ENCODE results near the gene RTF1. TPM values are rescaled to one million over a fixed set of nuclear protein-coding genes. Genes with fewer than 3 reads are reported as not detected.

The RTF1 gene
- total RNA-seq, 1 donor from 2014 or later: 16.4 TPM

DNA sequence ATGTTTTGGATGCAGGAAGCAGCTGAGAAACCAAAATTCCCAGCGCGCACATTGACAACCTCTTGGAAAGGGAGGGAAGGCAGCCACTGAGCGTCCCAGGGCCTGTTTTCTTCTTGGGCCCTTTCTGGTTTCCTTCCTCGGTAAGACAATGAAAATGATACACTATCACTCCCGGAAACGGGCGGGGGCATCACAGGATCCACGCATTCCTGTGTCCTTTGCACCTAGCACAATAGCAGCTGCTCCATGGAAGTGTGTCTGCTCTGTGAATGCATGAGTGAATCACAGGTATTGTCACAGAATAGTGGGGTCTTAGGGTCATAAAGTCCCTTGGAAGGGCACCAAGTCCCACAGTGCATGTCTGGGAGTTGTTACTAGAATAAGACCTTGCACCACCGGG is 70.5 kb downstream of the RTF1 start:
- DNase-seq (ENCODE audit: low spot score): no peak

DNA sequence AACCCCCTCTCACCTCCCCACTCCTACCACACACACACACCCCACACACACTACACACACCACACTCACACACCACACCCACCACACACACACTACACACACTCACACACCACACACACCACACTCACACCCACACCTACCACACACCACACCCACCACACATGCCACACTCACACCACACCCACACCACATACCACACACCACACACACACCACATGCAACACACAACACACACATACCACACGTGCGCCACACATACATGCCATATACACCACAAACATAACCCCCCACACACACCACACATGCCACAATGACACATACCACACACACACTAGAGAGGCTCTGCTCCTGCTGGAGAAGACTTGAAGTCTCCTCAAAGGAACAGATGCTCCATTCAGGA is 70.9 kb downstream of the RTF1 start:
- no peak for DNase-seq (ENCODE audit: low spot score)

DNA sequence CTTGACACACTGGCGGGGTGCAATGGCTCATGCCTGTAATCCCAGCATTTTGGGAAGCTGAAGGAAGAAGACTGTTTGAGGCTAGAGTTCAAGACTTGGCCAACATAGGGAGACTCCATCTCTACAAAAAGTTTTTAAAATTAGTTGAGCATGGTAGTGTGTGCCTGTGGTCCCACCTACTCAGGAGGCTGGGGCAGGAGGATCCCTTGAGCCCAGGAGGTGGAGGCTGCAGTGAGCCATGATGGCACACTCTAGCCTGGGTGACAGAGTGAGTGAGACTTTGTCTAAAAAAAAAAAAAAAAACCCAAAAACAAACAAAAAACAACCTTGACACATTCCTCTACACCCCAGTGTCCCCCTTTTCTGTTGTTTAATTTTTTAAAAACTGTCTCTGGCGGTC is 72.7 kb downstream of the RTF1 start:
- DNase-seq (ENCODE audit: low spot score): no peak

DNA sequence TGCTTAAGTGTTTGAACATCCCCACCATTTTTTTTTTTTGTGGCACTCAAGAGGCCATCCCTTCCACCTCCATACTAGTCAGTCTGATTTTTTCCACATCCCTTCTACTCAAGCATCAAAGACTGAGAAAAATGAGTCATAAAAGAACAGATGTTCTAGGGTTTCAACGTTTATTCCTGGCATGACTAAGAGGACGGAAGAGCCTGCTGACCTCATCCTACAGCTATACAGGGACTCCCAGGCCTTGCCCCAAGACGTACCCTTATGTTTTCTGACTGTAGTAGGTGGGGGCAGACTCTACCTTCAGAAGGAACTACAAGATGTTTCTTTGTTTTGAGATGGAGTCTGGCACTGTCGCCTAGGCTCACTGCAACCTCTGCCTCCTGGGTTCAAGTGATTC is 73.5 kb downstream of the RTF1 start:
- peak; percentile 93 for DNase-seq (ENCODE audit: low spot score)

DNA sequence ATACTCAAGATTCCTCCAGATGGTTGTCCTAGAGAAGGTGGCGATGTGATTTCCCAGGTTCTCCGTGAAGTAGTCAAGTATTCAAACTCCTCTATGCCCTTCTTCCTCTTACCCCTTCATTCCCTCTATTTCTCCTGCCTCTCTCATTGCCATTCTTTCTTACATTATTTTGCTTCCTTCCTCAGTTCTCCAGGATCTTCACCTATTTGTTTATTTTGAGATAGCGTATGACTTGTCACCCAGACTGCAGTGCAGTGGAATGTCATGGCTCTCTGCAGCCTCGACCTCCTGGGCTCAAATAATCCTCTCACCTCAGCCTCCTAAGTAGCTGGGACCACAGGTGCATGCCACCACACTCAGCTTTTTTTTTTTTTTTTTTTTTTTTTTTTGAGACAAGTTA is 75.0 kb downstream of the RTF1 start:
- DNase-seq (ENCODE audit: low spot score): no peak

DNA sequence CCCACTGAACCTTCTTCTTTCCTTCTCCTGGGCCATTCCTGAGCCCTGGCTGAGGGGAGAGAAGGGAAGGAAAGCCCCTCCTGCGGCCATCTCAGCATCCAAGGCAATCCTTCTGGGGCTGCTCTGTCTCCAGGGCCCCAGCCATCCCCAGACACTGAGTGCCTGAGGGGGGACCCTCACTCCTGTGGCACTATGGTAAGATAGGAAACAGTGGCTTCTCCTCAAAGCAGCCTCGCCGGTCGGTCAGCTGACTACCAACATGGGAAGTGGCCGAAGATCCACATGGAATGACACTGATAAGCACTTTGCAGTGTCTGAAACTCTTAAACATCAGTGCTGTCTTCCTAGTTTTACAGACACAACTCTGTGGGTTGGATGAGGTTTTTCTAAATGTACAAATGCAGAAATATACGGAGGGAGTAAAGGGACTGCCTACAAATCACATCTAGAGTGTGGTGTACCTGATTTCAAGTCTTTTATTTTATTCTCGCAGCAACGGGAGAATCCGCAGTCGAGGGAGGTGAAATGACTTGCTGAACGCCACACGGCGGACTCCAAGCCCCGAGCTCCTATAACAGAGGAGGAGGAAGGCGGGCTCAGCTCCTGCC is 75.8 kb downstream of the RTF1 start:
- DNase-seq (ENCODE audit: low spot score): no peak

DNA sequence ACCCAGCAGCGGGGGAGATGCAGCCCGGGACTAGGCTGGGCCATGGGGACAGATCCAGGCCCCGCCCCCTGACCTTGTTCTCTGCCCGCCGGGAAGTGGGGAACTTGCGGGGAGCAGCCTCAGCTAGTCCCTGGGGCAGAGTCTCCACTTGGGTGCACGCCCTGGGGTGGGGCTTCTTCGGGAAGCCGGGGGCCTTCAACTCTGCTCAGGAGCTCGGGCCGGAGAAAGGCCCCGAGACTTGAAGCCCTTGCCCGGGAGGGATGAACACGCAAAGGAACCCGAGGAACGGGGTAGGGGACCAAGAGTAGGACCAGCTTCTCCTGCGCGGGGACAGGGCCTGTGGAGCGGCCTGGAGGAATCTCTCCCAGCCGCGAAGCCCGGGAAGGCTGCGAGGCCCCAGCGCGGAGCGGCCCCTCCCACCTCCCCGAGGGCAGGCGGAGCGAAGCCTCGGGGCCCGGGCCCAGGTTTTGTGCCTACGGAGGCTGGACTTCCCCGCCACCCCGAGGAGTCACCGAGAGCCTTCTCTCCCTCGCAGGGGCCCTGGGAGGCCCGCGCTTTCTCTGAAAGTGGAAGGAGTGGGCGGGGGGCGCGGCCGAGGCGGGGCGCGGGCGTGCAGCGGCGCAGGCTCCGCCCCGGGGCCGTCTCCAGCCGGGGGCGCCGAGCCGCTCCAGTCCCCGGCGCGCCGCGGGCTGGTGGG is 76.5 kb downstream of the RTF1 start, which contains the start of gene ITPKA:
ITPKA (plus strand) TSS at position 670 of the 697 bp plus-strand sequence. CDS start 54 bp downstream, outside the sequence.
- peak; percentile 90 for DNase-seq (ENCODE audit: low spot score)

DNA sequence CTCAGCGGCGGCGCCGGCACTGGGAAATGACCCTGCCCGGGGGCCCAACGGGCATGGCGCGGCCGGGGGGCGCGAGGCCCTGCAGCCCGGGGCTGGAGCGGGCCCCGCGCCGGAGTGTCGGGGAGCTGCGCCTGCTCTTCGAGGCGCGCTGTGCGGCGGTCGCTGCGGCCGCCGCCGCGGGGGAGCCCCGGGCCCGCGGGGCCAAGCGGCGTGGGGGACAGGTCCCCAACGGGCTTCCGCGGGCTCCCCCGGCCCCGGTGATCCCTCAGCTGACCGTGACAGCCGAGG is 77.0 kb downstream of the RTF1 start:
- no peak for DNase-seq (ENCODE audit: low spot score)

DNA sequence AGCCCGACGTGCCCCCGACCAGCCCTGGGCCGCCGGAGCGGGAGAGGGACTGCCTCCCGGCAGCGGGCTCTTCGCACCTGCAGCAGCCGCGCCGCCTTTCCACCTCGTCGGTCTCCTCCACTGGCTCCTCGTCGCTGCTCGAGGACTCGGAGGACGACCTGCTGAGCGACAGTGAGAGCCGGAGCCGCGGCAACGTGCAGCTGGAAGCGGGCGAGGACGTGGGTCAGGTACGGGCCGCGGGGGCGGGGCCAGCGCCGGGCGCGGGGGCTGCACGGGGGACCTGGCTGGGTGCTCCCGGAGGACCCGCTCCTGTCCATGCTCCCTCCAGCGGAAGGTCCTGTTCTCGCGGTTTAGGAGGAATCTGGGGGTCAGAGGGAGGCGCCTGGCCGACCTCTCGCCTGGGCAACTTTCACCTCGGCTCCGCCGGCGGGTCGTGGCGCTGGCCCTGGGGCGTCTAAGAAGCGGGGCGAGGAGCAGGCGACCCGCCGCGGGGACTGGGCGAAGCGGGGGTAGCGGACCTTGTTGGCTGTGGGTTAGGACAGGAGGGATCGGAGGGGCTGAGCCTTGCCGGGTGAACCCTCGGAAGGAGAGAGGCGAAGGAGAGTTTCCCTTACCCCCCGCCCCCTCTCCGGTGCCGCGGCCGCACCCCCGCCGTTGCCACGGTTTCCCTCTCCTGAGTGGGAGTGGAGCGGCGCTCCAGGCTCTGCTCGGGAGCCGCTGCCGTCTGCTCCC is 77.5 kb downstream of the RTF1 start:
- no peak for DNase-seq (ENCODE audit: low spot score)

DNA sequence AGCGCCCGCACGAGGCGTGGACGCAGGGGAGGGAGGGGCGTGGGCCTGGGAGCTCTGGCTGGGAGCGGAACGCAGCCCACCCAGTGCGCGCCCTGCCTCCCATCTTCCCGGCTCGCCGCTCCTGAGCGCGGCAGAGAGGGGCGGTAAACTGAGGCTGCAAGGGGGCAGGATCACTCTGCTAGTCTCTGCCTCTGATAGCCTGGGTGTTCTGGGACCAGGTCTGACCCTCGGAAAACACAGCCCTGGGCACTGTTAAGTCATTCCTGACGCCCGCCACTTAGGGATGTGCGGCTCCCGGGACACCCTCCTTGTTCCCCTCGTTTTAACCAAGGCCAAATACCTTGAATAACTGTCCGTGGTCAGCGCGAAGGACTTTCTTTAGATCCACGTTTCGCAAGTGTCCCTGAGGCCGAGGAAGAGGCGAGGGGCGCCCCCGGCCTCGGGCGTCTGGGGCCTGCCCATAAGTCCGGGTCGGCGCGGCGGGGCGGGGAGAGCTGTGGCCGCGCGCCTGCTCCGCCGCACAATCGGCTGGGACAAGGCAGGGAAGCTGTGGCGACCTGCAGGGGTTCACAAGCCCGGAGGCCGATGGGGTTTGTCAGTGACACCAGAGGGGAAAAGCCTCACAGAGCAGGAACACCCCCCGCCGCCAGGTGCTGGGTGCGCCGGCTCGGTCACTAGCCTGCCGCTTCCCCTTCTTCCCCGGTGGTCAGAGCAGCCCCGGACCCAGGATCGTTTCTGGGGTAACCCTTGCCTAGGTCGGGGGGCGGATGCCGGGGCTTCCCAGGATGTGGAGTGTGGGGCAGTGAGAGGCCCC is 78.2 kb downstream of the RTF1 start:
- no peak for DNase-seq (ENCODE audit: low spot score)

DNA sequence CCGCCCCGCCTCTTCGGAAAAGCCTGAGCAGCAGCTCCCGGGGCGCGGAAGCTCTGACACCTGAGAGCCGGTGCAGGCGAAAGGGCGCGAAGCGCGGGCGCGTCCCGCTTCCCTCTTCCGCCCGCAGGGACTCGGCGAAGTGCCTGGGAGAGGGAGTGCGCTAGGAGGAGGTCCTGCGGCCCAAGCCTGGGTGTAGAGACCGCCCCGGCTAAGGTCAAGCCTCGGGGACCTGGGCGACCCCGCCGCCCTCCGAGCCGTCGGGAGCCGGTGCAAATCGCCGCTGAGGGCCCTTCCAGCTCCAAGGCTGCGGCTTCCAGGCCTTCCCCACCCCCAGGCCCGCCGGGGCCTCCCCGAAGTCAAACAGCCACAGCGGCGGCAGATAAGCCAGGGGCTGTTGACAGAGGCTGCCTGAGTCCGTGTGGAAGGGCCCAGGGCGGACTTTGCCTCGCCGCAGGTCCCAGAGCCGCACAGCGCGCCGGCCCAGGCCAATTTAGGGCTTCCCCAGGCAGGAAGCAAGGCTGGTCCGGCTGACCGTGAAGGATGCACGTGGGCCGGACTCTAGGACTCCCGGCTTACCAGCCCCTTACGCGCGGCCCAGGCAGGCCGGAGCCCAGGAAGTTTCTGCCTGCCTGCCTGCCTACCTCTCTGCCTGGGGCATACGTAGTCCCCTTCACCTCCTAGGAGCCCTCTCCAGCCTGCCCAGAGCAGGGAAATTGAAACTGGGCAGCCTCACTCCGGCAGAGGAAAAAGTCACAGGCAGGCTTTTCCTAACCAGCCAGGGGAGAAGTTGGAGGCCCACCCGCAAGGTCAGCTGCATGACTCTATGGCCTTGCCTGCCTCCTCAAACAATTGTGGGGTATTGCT is 79.1 kb downstream of the RTF1 start:
- DNase-seq (ENCODE audit: low spot score): no peak

DNA sequence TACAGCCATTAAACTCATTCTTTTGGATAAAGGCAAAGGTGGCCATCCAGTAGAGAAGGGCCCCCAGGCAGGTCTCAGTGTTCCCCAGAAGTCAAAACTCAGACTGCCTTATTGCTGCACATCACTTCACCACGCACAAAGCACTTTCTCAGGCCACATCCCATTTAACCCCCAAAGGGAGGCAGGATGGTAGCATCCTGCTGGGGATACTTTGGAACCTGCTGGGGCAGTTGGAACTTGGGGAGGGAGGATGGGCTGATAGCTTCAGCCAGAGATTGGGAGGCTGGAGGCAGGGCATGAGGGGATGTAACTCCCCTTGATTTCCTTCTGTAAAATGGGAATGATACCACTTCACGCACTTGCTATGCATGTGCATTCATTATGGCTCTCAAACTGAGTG is 81.8 kb downstream of the RTF1 start:
- no peak for DNase-seq (ENCODE audit: low spot score)

DNA sequence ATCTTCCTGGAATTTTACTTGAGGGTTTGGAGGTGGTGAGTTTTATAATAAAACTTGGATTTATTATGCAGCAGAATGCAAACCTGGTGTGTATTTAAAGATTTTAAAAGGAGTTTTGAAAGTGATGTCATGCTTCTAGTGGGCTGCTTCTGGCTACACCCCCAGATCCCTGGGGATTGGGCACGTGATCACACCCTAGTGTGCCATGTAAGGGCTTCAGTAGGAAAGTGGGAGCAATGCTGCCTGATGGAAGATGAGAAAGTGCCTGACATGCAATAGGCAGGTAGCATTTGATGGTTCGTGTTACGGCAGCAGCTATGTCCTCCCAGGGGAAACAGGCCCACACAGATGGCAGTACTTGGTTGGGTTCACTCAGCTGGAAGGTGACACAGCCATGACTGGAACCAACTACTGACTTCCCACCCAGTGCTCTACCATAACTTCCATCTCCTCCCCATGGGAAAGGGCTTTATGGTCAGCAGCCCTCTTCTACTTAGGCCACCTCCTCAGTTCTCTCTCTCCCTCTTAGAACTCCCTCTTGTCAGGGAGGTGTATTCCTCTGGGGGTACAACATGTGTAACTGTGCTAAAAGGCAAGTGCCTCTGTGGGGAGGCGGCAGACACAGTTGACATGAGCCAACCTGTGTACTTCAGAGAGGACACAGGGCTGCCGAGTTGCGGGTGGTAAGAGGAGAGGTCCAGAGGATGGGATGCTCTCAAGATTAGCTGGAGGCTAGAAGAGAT is 82.4 kb downstream of the RTF1 start:
- no peak for DNase-seq (ENCODE audit: low spot score)

DNA sequence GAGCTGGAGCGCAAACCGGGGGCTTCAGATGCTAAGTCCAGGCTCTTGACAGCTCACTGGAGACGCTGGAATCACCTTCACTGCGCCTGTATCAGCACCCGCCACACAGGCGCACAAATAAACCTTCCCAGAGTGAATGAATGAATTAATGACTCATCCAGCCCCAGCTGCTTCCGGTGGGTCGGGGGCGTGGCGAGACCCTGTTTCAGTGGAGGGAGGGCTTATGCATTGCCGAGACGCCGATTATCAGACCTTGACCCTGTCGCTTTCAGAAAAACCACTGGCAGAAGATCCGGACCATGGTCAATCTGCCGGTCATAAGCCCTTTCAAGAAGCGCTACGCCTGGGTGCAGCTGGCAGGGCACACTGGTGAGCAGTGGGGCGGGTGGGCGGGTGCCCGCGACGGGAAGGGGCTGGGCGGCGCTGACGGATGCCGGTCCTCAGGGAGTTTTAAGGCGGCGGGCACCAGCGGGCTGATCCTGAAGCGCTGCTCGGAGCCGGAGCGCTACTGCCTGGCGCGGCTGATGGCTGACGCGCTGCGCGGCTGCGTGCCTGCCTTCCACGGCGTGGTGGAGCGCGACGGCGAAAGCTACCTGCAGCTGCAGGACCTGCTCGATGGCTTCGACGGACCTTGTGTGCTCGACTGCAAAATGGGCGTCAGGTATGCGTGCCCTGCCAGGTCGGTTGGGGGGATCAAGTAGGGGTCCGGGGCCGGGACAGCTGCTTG is 84.5 kb downstream of the RTF1 start:
- no peak for DNase-seq (ENCODE audit: low spot score)

DNA sequence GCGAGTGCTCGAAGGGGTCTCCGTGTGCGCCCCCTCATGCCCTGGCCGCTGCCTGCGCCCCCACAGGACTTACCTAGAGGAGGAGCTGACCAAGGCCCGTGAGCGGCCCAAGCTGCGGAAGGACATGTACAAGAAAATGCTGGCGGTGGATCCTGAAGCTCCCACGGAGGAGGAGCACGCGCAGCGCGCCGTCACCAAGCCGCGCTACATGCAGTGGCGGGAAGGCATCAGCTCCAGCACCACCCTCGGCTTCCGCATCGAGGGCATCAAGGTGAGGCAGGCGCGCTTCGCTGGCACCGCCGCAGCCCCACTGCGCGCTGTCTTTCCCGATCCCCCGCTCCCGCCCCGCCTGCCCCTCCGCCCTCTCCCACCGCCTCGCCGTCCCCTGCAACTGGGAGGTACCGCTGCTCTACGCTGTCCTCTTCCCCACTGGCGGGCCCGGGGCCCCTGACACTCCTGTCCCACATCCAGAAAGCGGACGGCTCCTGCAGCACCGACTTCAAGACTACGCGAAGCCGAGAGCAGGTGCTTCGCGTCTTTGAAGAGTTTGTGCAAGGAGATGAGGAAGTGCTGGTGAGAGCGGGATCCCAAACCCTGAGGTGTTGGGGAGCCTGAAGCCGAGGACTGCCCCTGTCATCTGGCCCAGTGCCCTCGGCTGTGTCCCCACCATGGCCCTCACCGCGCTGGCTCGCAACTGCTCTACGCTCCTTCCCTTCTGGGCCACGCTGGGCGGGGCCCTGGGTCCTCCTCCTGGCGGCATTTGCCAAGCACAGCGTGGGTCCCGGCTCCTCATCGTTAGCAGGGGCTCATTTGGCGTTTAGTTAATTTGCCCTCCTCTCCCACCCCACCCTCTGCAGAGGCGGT is 85.3 kb downstream of the RTF1 start:
- DNase-seq (ENCODE audit: low spot score): no peak

DNA sequence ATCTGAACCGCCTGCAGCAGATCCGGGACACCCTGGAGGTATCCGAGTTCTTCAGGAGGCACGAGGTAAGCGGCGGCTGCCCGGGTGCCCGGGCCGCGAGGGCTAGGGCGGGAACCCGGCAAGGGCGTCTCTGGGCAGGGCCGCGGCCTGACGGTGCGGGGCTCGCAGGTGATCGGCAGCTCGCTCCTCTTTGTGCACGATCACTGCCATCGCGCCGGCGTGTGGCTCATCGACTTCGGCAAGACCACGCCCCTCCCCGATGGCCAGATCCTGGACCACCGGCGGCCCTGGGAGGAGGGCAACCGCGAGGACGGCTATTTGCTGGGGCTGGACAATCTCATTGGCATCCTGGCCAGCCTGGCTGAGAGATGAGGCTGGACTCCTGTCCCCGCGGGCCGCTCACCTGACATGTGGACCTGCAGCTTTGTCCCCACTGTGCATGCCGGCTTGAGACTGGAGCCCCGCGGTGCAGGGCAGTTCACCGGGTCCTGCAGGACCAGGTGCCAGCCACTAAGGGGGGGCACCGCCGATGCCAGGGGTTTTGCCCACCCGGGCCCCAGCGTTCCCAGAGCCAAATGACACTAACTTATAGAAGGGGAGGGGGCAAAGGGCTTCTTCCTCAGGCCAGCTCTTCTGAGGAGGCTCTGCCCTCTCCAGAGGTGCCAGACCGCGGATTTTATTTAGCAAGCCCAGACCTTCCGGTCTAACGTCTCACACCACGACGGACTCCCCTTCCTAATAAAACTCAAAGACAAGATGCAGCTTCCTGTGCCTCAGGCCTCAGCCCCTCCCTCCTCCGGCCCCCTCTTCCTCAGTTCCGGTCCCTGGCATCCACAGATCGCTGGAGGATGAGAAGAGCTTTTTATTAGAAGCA is 86.1 kb downstream of the RTF1 start:
- no peak for DNase-seq (ENCODE audit: low spot score)

DNA sequence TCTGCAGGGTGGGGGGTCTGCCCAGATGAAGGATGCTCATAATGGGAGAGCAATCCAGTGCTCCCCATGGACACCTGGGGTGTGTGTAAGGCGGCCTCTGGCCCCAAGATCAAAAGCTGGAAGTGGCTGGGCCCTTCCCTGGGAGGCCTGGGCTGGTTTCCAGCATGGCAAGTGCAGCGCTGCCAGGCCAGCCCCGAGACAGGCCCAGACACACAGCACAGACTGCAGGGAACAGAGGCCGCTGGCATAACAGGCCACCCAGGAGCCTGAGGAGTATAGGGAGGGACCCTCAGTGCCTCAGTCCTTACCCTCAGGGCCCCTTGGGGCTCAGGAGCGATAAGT is 86.7 kb downstream of the RTF1 start:
- DNase-seq (ENCODE audit: low spot score): no peak

Data from umbilical cord (tissue), 2 donors.